ENCODE results near the gene KHK. TPM values are rescaled to one million over a fixed set of nuclear protein-coding genes. Genes with fewer than 3 reads are reported as not detected.
"Not testable (repeated sequence)": the region's sequence is repeated elsewhere in the genome, so short reads cannot be mapped to it uniquely, and the experiment has no call there.

KHK gene
- total RNA-seq, 3 donors from 2014 or later, result 6.3 to 14.7 (median 8.1) TPM

- no peak for DNase-seq
These were observed 22.5 kb downstream of the KHK start for GRCh38 chr2:27109083-27109482.

GRCh38 chr2:27110603-27111352, 24.2 kb downstream of the KHK start:
- H3K9me3 ChIP-seq; H3K4me3 ChIP-seq; H3K4me1 ChIP-seq (ENCODE audit: low read depth); H3K36me3 ChIP-seq (ENCODE audit: low read depth); ATAC-seq; intact Hi-C loops (cut with DNase I, micrococcal nuclease); DNase-seq: not testable (repeated sequence)

More at GRCh38 chr2:27109083-27109482, 22.5 kb downstream of the KHK start:
- TF ChIP-seq CTCF (IDR thresholded peaks at IDR 0.05), result no peak
- H3K4me3 ChIP-seq, result no peak overlapping the region
- no peaks in the 10 kb centered on the region for H3K4me1 ChIP-seq (ENCODE audit: low read depth)
- intact Hi-C loops (cut with DNase I, micrococcal nuclease), result no loop called here
- H3K36me3 ChIP-seq (ENCODE audit: low read depth), result no peaks in the 10 kb centered on the region
- H3K9me3 ChIP-seq, result no peaks in the 10 kb centered on the region
- ATAC-seq, result no peak

- DNase-seq; H3K9me3 ChIP-seq; intact Hi-C loops (cut with DNase I, micrococcal nuclease); H3K4me1 ChIP-seq (ENCODE audit: low read depth); H3K4me3 ChIP-seq; ATAC-seq; H3K36me3 ChIP-seq (ENCODE audit: low read depth): not testable (repeated sequence)
These were observed 25.0 kb downstream of the KHK start for GRCh38 chr2:27111392-27112078.

GRCh38 chr2:27115519-27115918, 28.9 kb downstream of the KHK start:
- no peak for TF ChIP-seq CTCF (IDR thresholded peaks at IDR 0.05)
- DNase-seq (no peak), ATAC-seq (no peak)
- H3K4me3 ChIP-seq, result no peak overlapping the region
- no peaks in the 10 kb centered on the region for H3K36me3 ChIP-seq (ENCODE audit: low read depth)
- H3K4me1 ChIP-seq (ENCODE audit: low read depth), result peaks cover 8% of the 10 kb centered on the region
- no peaks in the 10 kb centered on the region for H3K9me3 ChIP-seq
- intact Hi-C loops (cut with DNase I, micrococcal nuclease), result no loop called here

- Histone ChIP-seq H3K36me3 (ENCODE audit: low read depth) (no peaks in the 10 kb centered on the region), H3K9me3 (no peaks in the 10 kb centered on the region), H3K4me3 (no peak overlapping the region), H3K4me1 (ENCODE audit: low read depth) (peaks cover 8% of the 10 kb centered on the region)
- DNase-seq, result no peak
- no peak for TF ChIP-seq CTCF (IDR thresholded peaks at IDR 0.05)
- intact Hi-C loops (cut with DNase I, micrococcal nuclease), result no loop called here
- ATAC-seq, result no peak
These were observed 31.5 kb downstream of the KHK start for GRCh38 chr2:27117995-27118524.

GRCh38 chr2:27118525-27119329, 32.2 kb downstream of the KHK start, which contains the start of gene CGREF1:
Gene CGREF1 (minus strand): TSS chr2:27119128. CDS start chr2:27104366, 14,762 bp downstream.
- DNase-seq (peak in 2 of 3 donors; percentile 19 to 55), ATAC-seq (peak; percentile 74)
- Histone ChIP-seq H3K4me1 (ENCODE audit: low read depth) (peaks cover 8% of the 10 kb centered on the region), H3K4me3 (no peak within 1 kb of the TSS), H3K9me3 (no peaks in the 10 kb centered on the region), H3K36me3 (ENCODE audit: low read depth) (no peaks in the 10 kb centered on the region)
- intact Hi-C loops (cut with DNase I, micrococcal nuclease), result no loop called here
- no peak for TF ChIP-seq CTCF (IDR thresholded peaks at IDR 0.05)

GRCh38 chr2:27119330-27119670, 32.7 kb downstream of the KHK start:
- H3K4me1 ChIP-seq (ENCODE audit: low read depth); intact Hi-C loops (cut with DNase I, micrococcal nuclease); ATAC-seq; H3K4me3 ChIP-seq; H3K9me3 ChIP-seq; DNase-seq; H3K36me3 ChIP-seq (ENCODE audit: low read depth): not testable (repeated sequence)
